Germinal center (tissue), 1 donor: ENCODE results near the gene TMEM254.
"Not testable (repeated sequence)": the region's sequence is repeated elsewhere in the genome, so short reads cannot be mapped to it uniquely, and the experiment has no call there.

Source experiments
- DNase-seq: peaks from one replicate; pipeline ENCODE4 v3.0.0; 2012; ENCODE audit warnings: mixed read lengths, low spot score

TMEM254 gene

DNA sequence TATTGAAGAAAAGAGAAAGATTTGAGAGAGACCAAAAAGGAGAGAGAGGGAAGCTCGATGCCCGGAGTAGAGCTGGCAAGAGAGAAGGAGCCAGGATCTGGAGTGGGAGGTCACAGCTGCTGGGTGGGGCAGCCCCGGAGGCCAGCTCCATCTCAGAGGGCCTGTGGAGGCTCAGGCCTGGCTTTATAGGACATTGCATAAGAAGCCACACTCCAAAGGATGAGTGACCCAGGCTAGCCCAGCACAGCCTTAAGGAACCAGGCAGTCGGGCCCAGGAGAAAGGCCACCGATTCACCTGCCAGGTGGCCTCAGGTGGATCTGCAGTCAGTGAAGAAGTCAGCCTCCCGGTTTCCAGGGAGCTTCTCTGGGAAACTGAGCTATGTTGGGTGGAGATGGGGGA is 54.7 kb downstream of the TMEM254 start:
- no peak for DNase-seq

DNA sequence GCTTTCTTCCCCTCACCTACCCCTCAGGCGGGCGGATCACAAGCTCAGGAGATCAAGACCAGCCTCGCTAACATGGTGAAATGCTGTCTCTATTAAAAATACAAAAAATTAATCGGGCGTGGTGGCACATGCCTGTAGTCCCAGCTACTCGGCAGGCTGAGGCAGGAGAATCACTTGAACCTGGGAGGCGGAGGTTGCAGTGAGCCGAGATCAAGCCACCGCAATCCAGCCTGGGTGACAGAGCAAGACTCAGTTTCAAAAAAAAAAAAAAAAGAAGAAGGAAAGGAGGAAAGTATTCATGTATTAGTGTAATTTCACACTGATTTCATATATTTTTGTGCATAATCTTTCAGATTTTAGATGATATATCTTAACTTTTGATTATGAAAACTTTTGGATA is 55.2 kb downstream of the TMEM254 start:
- not testable (repeated sequence) for DNase-seq

DNA sequence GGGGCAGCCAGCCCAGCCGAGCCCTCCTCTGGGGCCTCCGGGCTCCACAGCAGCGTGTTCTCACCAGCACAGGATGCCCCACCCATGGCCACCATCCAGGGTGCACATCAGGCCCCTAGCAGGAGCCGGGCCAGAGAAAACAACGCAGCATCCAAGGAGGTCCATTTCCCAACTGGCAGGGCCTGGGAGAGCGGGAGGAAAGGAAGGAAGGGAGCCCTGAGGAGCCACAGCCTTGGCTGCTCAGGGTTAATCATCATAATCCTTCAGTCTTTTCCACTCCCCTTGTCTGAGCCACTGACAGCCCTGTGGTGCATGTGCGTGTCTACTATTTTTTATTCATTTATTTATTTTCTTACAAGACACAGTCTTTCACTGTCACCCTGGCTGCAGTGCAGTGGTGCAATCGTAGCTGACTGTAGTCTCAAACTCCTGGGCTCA is 57.7 kb downstream of the TMEM254 start:
- DNase-seq, result no peak

DNA sequence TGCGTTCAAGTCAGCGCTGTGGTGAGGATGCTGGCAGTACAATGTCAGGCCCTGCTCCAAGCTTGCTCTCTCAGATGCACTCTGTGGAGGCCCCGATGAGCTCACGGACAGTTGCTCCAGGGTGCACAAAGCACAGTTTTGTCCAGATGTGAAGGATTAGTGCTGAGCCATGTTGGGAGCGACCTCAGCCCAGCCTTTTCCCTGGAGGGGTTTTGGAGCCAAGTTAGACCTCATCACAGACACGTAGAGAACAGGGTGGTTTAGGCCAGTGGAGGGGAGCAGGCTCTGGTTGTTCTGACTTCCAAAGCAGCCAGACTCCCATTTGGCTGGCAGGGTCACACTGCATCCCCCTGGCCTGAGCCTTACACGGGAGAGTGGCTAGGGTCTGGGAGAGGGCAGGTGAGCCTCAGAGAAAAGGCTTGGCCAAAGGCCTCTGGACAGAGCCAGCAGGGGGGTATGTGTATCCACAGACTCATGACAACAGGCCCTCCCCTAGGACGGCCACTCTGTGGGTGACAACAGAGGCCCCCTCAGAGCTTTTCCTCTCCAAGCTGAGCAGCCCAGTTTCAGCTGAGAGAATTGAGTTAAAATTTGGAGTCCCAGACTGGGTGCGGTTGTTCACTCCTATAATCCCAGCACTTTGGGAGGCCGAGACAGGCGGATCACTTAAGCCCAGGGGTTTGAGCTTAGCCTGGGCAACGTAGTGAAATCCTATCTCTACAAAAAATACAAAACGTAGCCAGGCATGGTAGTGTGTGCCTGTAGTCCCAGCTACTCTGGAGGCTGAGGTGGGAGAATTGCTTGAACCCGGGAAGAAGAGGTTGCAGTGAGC is 58.8 kb downstream of the TMEM254 start:
- DNase-seq, result no peak

DNA sequence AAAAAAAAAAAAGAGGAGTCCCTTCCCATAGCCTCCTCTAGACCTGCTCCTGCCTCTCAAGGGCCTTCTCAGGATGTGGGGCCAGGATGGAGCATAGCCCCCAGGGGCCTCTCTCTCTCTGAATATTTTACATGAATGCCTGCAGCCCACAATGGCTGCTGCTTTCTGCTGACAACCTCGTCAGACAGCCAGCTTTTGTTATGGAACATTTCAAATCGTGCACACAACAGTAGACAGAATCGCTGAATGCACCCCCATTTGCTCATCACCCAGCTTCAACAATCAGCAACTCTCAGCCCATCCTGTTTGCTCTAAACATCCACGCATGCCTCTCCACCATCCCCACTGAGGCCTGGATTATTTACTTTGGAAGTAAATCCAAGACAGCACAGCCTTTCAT is 59.5 kb downstream of the TMEM254 start:
- no peak for DNase-seq

DNA sequence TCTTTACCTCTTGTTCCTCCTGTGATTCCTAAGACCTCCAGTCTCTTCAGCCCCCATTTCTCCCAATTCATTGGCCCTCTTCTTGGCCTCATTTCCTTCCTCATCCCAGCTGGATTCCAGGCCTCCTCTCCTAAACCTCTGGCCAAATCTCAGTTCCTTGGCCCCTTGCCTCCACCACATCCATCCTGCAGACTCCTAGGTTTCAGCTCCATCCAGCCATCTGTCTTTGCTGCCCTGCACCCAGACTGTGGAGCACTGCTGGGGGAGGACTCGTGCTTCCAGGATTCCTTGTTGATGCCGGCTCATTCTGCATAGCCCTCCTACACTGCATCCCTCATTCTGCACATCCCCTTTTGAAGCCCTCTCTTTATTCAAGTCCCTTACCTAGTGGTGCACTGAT is 60.8 kb downstream of the TMEM254 start:
- no peak for DNase-seq

DNA sequence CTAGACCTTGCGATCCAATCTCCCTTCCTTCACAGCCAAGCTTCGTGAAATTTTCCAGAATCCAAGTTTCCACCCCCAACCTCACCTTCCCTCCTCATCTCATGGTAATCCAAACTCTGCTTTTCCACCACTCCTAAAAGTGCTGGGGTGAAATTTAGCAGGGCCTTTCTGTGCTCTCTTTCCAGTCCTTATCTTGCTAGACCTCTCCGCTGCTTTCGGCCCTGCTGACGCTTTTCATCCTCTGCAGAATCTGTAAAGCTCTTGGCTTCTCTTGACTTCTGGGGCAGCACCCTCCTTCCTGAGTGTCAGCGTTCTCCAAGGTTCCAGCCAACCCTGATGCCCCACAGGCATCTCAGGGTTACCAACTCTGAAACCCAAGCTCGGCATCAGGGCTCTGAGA is 61.8 kb downstream of the TMEM254 start:
- no peak for DNase-seq

DNA sequence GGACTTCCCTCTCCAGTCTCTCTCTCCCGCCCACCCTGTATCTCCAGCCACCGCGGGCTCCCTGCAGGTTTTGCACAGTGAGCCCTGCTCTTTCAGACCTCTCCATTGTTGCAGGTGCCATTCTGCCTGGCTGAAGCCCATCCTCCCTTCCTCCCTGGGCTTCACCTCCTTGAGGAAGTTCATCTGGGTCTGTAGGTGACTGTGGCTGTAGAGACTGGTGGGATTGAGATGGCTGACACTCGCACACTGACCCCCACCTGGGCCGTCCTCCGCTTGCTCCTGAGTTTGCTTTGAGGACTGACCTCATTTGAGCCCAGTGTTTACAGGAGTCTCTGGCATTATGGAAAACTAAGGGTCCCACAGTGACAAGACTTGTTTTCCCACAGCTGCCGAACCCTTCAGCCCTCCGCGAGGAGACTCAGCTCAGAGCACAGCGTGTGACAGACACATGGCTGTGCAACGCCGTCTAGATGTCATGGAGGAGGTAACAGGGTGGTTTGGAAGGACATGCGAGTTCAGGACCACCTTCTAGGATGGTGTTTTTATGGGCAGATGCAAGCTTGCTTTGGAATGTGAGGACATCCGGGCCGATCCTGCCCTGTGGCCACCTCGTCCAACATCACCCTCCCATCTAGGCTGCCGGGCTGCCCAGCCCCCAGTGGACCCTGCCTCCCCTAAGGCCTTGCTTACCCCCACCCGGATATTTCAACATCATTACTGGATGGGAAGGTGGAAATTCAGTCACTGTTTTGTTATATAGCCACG is 63.4 kb downstream of the TMEM254 start:
- no peak for DNase-seq
